Naive thymus-derived CD4-positive, alpha-beta T cell (primary cell): Measurements from ENCODE around the gene KL. TPM values are rescaled to one million over a fixed set of nuclear protein-coding genes. Genes with fewer than 3 reads are reported as not detected.

Source experiments
- ATAC-seq: fragments of 150-1000 bp; cut with Tn5 transposase; 2 replicates; pipeline ENCODE4 v1.10.0; 2021; ENCODE audit warnings: mild to moderate bottlenecking, moderate library complexity
- CTCF ChIA-PET: fragments of 350-600 bp; sonication (Branson Sonifier 250); formaldehyde crosslinking; loops from one replicate; lab custom pipeline; 2021; ENCODE audit warnings: antibody characterized with exemption; lab: Charles Lee
- POLR2A ChIA-PET: fragments of 350-600 bp; sonication (Branson Sonifier 250); formaldehyde crosslinking; loops from one replicate; lab custom pipeline; 2021; ENCODE audit warnings: antibody characterized with exemption, inconsistent platforms; lab: Charles Lee
- DNase-seq, 9 donors: peaks; one replicate each; pipeline versions ENCODE4 v3.0.0 to v3.0.0-alpha.2; 2020 to 2022; ENCODE audit warnings: mixed read lengths in 1 of 9
- H3K27ac ChIP-seq: one replicate; pipeline ENCODE4 v1.7.0; 2013; ENCODE audit warnings: mild to moderate bottlenecking, low read depth, low read length, moderate library complexity
- H3K27me3 ChIP-seq, 2 donors: one replicate each; pipeline ENCODE4 v1.7.0; 2013; ENCODE audit warnings: low read length in 2 of 2, mild to moderate bottlenecking in 2 of 2, moderate library complexity in 2 of 2; ENCODE audit not compliant: control insufficient read depth in 2 of 2, insufficient read depth in 2 of 2
- H3K36me3 ChIP-seq, 3 experiments: 1 replicate in 2 of 3; 2 replicates in 1 of 3; pipeline ENCODE4 v1.7.0; 2013; ENCODE audit warnings: low read length in 3 of 3, mild to moderate bottlenecking in 3 of 3, moderate library complexity in 1 of 3; ENCODE audit not compliant: insufficient read depth in 3 of 3, control insufficient read depth in 2 of 3
- H3K4me1 ChIP-seq, 2 donors: one replicate each; pipeline ENCODE4 v1.7.0; 2013; ENCODE audit warnings: low read length in 2 of 2, mild to moderate bottlenecking in 2 of 2, moderate library complexity in 1 of 2; ENCODE audit not compliant: control insufficient read depth in 2 of 2, insufficient read depth in 2 of 2
- H3K4me3 ChIP-seq: 2 replicates; pipeline ENCODE4 v1.7.0; 2013; ENCODE audit warnings: mild to moderate bottlenecking, low read length
- H3K9me3 ChIP-seq, 3 experiments: 1 replicate in 2 of 3; 2 replicates in 1 of 3; pipeline ENCODE4 v1.7.0; 2013; ENCODE audit warnings: low read length in 3 of 3; ENCODE audit not compliant: control insufficient read depth in 2 of 3
- H3K27ac Mint-ChIP-seq, 9 donors: one replicate each; pipeline ENCODE4 v1.8.0; 2020 to 2022; ENCODE audit warnings: mixed read lengths in 9 of 9, mild to moderate bottlenecking in 8 of 9, moderate library complexity in 5 of 9, inconsistent platforms in 2 of 9
- H3K27me3 Mint-ChIP-seq, 5 donors: one replicate each; pipeline ENCODE4 v1.8.0; 2021 to 2022; ENCODE audit warnings: mixed read lengths in 5 of 5, mild to moderate bottlenecking in 1 of 5
- H3K36me3 Mint-ChIP-seq, 5 donors: one replicate each; pipeline ENCODE4 v1.8.0; 2020 to 2022; ENCODE audit warnings: mixed read lengths in 5 of 5, mild to moderate bottlenecking in 3 of 5, inconsistent platforms in 1 of 5
- H3K4me1 Mint-ChIP-seq, 7 donors: one replicate each; pipeline ENCODE4 v1.8.0; 2020 to 2022; ENCODE audit warnings: mixed read lengths in 7 of 7, mild to moderate bottlenecking in 3 of 7, inconsistent platforms in 1 of 7
- H3K4me3 Mint-ChIP-seq, 10 donors: one replicate each; pipeline ENCODE4 v1.8.0; 2020 to 2022; ENCODE audit warnings: mild to moderate bottlenecking in 10 of 10, mixed read lengths in 10 of 10, moderate library complexity in 6 of 10, inconsistent platforms in 2 of 10
- H3K9me3 Mint-ChIP-seq, 11 donors: one replicate each; pipeline ENCODE4 v1.8.0; 2020 to 2022; ENCODE audit warnings: mixed read lengths in 11 of 11, mild to moderate bottlenecking in 4 of 11, inconsistent platforms in 1 of 11, moderate library complexity in 1 of 11
- intact Hi-C, 2 donors: fragments of 100-400 bp; cut with micrococcal nuclease; formaldehyde crosslinking; loops; one replicate each; pipeline ENCODE4 v1.15.1; 2023
- polyA plus RNA-seq, 2 donors: library from polyadenylated mRNA; unstranded; fragments of 300-500 nt; fragmentation: Illumina TruSeq; gene quantifications; one replicate each; pipeline ENCODE4 v1.2.3, GENCODE V29; 2021
- total RNA-seq, 6 experiments: library from RNA in 5 of 6; stranded (reverse) in 5 of 6; gene quantifications; 1 replicate in 5 of 6; 2 replicates in 1 of 6; pipeline ENCODE4 v1.2.3 and lab custom pipeline; 2021 to 2026

KL gene
- total and polyA plus RNA-seq, 7 experiments from 2014 or later: 0.15 to 0.36 (median 0.22) TPM; not detected in 2

DNA sequence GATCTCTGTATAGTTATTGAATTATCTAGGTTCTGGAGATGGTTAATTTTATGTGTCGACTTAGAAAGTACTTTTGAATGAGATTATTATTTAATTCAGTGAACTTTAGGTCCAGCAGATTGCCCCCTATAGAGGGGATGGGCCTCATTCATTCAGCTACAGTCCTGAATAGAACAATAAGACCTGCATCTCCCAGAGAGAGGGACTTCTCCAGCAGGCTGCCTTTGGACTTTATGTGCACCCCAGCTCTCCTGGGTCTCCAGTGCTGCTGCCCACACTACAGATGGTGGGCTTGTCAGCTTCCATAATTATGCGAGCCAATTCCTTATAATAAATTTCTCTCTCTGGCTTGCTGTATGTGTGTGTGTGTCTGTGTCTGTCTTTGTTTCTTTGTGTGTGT lies 39.3 kb upstream of the KL start:
- no peaks in the 10 kb centered on the region for H3K9me3 ChIP-seq
- H3K27me3 ChIP-seq: no peaks in the 10 kb centered on the region
- no peaks in the 10 kb centered on the region for H3K4me1 ChIP-seq
- no peak overlapping the region for H3K4me3 ChIP-seq
- peaks cover 0 to 4% (median 0%) of the 10 kb centered on the region in 11 donors for H3K9me3 Mint-ChIP-seq
- no peaks in the 10 kb centered on the region for H3K36me3 Mint-ChIP-seq
- CTCF ChIA-PET: no interaction called here
- no peak overlapping the region for H3K27ac Mint-ChIP-seq
- H3K4me1 Mint-ChIP-seq: peaks cover 0 to 1% (median 0%) of the 10 kb centered on the region in 7 donors
- no peak overlapping the region for H3K27ac ChIP-seq
- intact Hi-C loops: no loop called here
- no peak overlapping the region for H3K4me3 Mint-ChIP-seq
- no peaks in the 10 kb centered on the region for H3K36me3 ChIP-seq
- H3K27me3 Mint-ChIP-seq: peaks cover 0 to 4% (median 0%) of the 10 kb centered on the region in 5 donors
- POLR2A ChIA-PET: no interaction called here
- no peak for ATAC-seq
- DNase-seq: no peak

- intact Hi-C loops: no loop called here
- H3K4me1 Mint-ChIP-seq: peaks cover 0 to 1% (median 0%) of the 10 kb centered on the region in 7 donors
- peaks cover 0 to 4% (median 0%) of the 10 kb centered on the region in 11 donors for H3K9me3 Mint-ChIP-seq
- Histone ChIP-seq H3K4me1 (no peaks in the 10 kb centered on the region), H3K9me3 (no peaks in the 10 kb centered on the region), H3K4me3 (no peak overlapping the region), H3K27ac (no peak overlapping the region), H3K27me3 (no peaks in the 10 kb centered on the region), H3K36me3 (no peaks in the 10 kb centered on the region)
- DNase-seq (no peak), ATAC-seq (no peak)
- CTCF ChIA-PET: no interaction called here
- H3K27me3 Mint-ChIP-seq: peaks cover 0 to 4% (median 0%) of the 10 kb centered on the region in 5 donors
- H3K27ac Mint-ChIP-seq: no peak overlapping the region
- POLR2A ChIA-PET: no interaction called here
- H3K4me3 Mint-ChIP-seq: no peak overlapping the region
- no peaks in the 10 kb centered on the region for H3K36me3 Mint-ChIP-seq
These were observed 38.9 kb upstream of the KL start for GRCh38 chr13:32977321-32977720.

DNA sequence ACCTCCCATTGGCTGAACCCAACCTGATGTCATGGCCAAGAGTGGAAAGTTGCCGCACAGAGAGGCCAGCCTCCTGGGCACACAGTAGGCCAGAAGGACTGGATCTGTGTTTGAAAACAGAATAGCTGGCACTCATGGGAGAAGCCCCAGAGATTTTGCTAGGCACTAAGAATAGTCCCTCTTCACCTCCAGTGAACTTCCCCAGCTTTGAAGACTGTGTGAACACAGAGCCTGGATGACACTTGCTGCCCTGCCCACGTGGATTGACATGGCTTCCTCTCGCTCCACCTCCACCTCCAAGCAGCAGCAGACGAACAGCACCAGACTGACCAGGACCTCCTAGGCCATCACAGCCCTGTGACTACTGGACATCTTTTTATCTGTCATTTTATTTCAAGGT lies 37.9 kb upstream of the KL start:
- ATAC-seq (no peak), DNase-seq (no peak)
- intact Hi-C loops: no loop called here
- H3K36me3 Mint-ChIP-seq: no peaks in the 10 kb centered on the region
- no peak overlapping the region for H3K27ac ChIP-seq
- no peak overlapping the region for H3K4me3 ChIP-seq
- no peak overlapping the region for H3K4me3 Mint-ChIP-seq
- no peak overlapping the region for H3K27ac Mint-ChIP-seq
- ChIA-PET CTCF (no interaction called here), POLR2A (no interaction called here)
- no peaks in the 10 kb centered on the region for H3K36me3 ChIP-seq
- peaks cover 0 to 4% (median 0%) of the 10 kb centered on the region in 11 donors for H3K9me3 Mint-ChIP-seq
- peaks cover 0 to 6% (median 0%) of the 10 kb centered on the region in 5 donors for H3K27me3 Mint-ChIP-seq
- H3K9me3 ChIP-seq: no peaks in the 10 kb centered on the region
- H3K4me1 ChIP-seq: no peaks in the 10 kb centered on the region
- H3K4me1 Mint-ChIP-seq: peaks cover 0 to 1% (median 0%) of the 10 kb centered on the region in 7 donors
- H3K27me3 ChIP-seq: no peaks in the 10 kb centered on the region

GRCh38 chr13:32983058-32983457 lies 33.2 kb upstream of the KL start:
- Mint-ChIP-seq H3K36me3 (no peaks in the 10 kb centered on the region), H3K27me3 (peaks cover 0 to 19% (median 15%) of the 10 kb centered on the region in 5 donors), H3K9me3 (peaks cover 0 to 12% (median 0%) of the 10 kb centered on the region in 11 donors), H3K4me3 (no peak overlapping the region), H3K27ac (no peak overlapping the region), H3K4me1 (no peaks in the 10 kb centered on the region)
- no peak for DNase-seq
- H3K36me3 ChIP-seq: no peaks in the 10 kb centered on the region
- ChIA-PET POLR2A (no interaction called here), CTCF (no interaction called here)
- no peak overlapping the region for H3K4me3 ChIP-seq
- H3K27ac ChIP-seq: no peak overlapping the region
- intact Hi-C loops: no loop called here
- ATAC-seq: no peak
- H3K9me3 ChIP-seq: no peaks in the 10 kb centered on the region
- H3K27me3 ChIP-seq: no peaks in the 10 kb centered on the region
- no peaks in the 10 kb centered on the region for H3K4me1 ChIP-seq

GRCh38 chr13:32984857-32985626 lies 31.2 kb upstream of the KL start:
- no peaks in the 10 kb centered on the region for H3K27me3 ChIP-seq
- no peaks in the 10 kb centered on the region for H3K36me3 ChIP-seq
- peaks cover 0 to 12% (median 0%) of the 10 kb centered on the region in 11 donors for H3K9me3 Mint-ChIP-seq
- H3K36me3 Mint-ChIP-seq: no peaks in the 10 kb centered on the region
- intact Hi-C loops: no loop called here
- ChIA-PET POLR2A (no interaction called here), CTCF (no interaction called here)
- H3K9me3 ChIP-seq: no peaks in the 10 kb centered on the region
- peaks cover 0 to 7% (median 5%) of the 10 kb centered on the region in 7 donors for H3K4me1 Mint-ChIP-seq
- no peaks in the 10 kb centered on the region for H3K4me1 ChIP-seq
- no peak for DNase-seq
- H3K27ac ChIP-seq: no peak overlapping the region
- no peak for ATAC-seq
- H3K27ac Mint-ChIP-seq: no peak overlapping the region
- no peak overlapping the region for H3K4me3 Mint-ChIP-seq
- H3K27me3 Mint-ChIP-seq: peaks cover 0 to 19% (median 15%) of the 10 kb centered on the region in 5 donors
- no peak overlapping the region for H3K4me3 ChIP-seq

- peaks cover 0 to 12% (median 0%) of the 10 kb centered on the region in 11 donors for H3K9me3 Mint-ChIP-seq
- no peaks in the 10 kb centered on the region for H3K36me3 Mint-ChIP-seq
- DNase-seq (no peak), ATAC-seq (no peak)
- ChIA-PET POLR2A (interaction anchor here (0.6 kb wide), 1 partner anchor 196 kb away, joined by 4 read pairs; no protein-coding TSS in a partner anchor), CTCF (no interaction called here)
- H3K27ac Mint-ChIP-seq: no peak overlapping the region
- intact Hi-C loops: no loop called here
- Histone ChIP-seq H3K27ac (no peak overlapping the region), H3K9me3 (no peaks in the 10 kb centered on the region), H3K36me3 (no peaks in the 10 kb centered on the region), H3K27me3 (no peaks in the 10 kb centered on the region), H3K4me3 (no peak overlapping the region), H3K4me1 (no peaks in the 10 kb centered on the region)
- H3K27me3 Mint-ChIP-seq: peaks cover 10 to 29% (median 19%) of the 10 kb centered on the region in 5 donors
- no peak overlapping the region for H3K4me3 Mint-ChIP-seq
- peaks cover 0 to 7% (median 5%) of the 10 kb centered on the region in 7 donors for H3K4me1 Mint-ChIP-seq
These were observed 29.7 kb upstream of the KL start for GRCh38 chr13:32986552-32986951.

- DNase-seq: no peak
These were observed 28.8 kb upstream of the KL start for GRCh38 chr13:32987462-32987861.

More at GRCh38 chr13:32987462-32987861, 28.8 kb upstream of the KL start:
- Histone ChIP-seq H3K4me1 (no peaks in the 10 kb centered on the region), H3K27me3 (no peaks in the 10 kb centered on the region), H3K36me3 (no peaks in the 10 kb centered on the region), H3K27ac (no peak overlapping the region), H3K4me3 (no peak overlapping the region), H3K9me3 (no peaks in the 10 kb centered on the region)
- peaks cover 0 to 7% (median 5%) of the 10 kb centered on the region in 7 donors for H3K4me1 Mint-ChIP-seq
- no peaks in the 10 kb centered on the region for H3K36me3 Mint-ChIP-seq
- intact Hi-C loops: no loop called here
- H3K9me3 Mint-ChIP-seq: peaks cover 0 to 12% (median 0%) of the 10 kb centered on the region in 11 donors
- H3K27me3 Mint-ChIP-seq: peaks cover 12 to 32% (median 19%) of the 10 kb centered on the region in 5 donors
- H3K4me3 Mint-ChIP-seq: no peak overlapping the region
- no peak for ATAC-seq
- ChIA-PET CTCF (no interaction called here), POLR2A (no interaction called here)
- no peak overlapping the region for H3K27ac Mint-ChIP-seq
